Stimulated activated CD8-positive, alpha-beta memory T cell treated with anti-CD3 and anti-CD28 coated beads, Interleukin-2, amount 100 ng/mL, for 48 hours (primary cell): ENCODE results near the gene SYNCRIP.
"Not testable (repeated sequence)": the region's sequence is repeated elsewhere in the genome, so short reads cannot be mapped to it uniquely, and the experiment has no call there.

Experiments used
- DNase-seq, 2 donors: peaks; one replicate each; pipeline ENCODE4 v3.0.0-alpha.2; 2020; ENCODE audit warnings: low read depth in 2 of 2

Gene SYNCRIP

GRCh38 chr6:85594197-85594930 lies 48.3 kb downstream of the SYNCRIP start:
- DNase-seq: peak in 1 of 2 donors; percentile 30

GRCh38 chr6:85593438-85594196 lies 49.1 kb downstream of the SYNCRIP start, which contains the start of gene SNX14:
Gene SNX14 (minus strand): TSS chr6:85593858. CDS start chr6:85593718, 140 bp downstream.
- peak; percentile 76 to 78 for DNase-seq

GRCh38 chr6:85592033-85592432 lies 50.7 kb downstream of the SYNCRIP start:
- DNase-seq: no peak

- no peak for DNase-seq
Observed at GRCh38 chr6:85591207-85591606, 51.5 kb downstream of the SYNCRIP start.

- DNase-seq: no peak
Observed at GRCh38 chr6:85585741-85586140, 56.9 kb downstream of the SYNCRIP start.

GRCh38 chr6:85582832-85583231 lies 59.9 kb downstream of the SYNCRIP start:
- not testable (repeated sequence) for DNase-seq

GRCh38 chr6:85581572-85581971 lies 61.1 kb downstream of the SYNCRIP start:
- DNase-seq: no peak

GRCh38 chr6:85580878-85581267 lies 61.8 kb downstream of the SYNCRIP start:
- DNase-seq: no peak

- no peak for DNase-seq
Observed at GRCh38 chr6:85580118-85580877, 62.4 kb downstream of the SYNCRIP start.

- no peak for DNase-seq
Observed at GRCh38 chr6:85579581-85579980, 63.1 kb downstream of the SYNCRIP start.

GRCh38 chr6:85576476-85576875 lies 66.2 kb downstream of the SYNCRIP start:
- no peak for DNase-seq

- DNase-seq: no peak
Observed at GRCh38 chr6:85574932-85575598, 67.6 kb downstream of the SYNCRIP start.

- DNase-seq: no peak
Observed at GRCh38 chr6:85569323-85569722, 73.4 kb downstream of the SYNCRIP start.

GRCh38 chr6:85568411-85568810 lies 74.3 kb downstream of the SYNCRIP start:
- DNase-seq: no peak

GRCh38 chr6:85565736-85566135 lies 77.0 kb downstream of the SYNCRIP start:
- DNase-seq: no peak

- DNase-seq: not testable (repeated sequence)
Observed at GRCh38 chr6:85564223-85564622, 78.5 kb downstream of the SYNCRIP start.
